KG1 (cell line): Measurements from ENCODE around the gene FAM117B.
"Not testable (repeated sequence)": the region's sequence is repeated elsewhere in the genome, so short reads cannot be mapped to it uniquely, and the experiment has no call there.

Source experiments
- DNase-seq: peaks from one replicate; lab custom pipeline; 2025; lab: John Stamatoyannopoulos, UW

FAM117B gene

GRCh38 chr2:202703091-202703490 lies 68.3 kb downstream of the FAM117B start:
- no peak for DNase-seq

GRCh38 chr2:202704248-202704647 lies 69.5 kb downstream of the FAM117B start:
- DNase-seq: no peak

DNA sequence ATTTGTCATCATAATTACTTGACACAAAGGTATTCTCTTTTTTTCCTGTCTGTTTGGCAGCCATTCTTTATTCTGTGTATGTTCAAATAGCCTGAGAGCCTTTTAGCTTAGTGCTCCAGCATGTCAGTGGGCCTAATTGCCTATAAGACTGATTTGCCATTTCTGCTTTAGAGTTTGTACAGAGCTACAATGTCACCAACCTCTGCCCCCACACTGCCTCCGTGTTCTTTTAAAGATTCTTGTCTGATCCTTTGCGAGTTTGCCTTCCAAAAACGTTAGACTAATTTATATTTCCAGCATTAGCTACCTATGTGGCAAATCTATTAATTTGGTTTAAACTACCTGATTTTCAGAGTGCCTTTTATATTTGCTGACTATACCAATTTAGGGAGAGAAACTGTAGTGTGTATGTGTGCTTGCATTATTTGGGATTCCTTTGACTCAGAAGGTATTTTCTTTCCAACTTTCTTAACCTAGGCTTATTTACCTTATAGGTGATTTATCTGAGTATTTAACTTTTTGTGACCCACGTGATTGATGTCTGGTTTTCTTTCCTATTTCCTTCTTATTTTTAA lies 70.8 kb downstream of the FAM117B start:
- no peak for DNase-seq

- DNase-seq: not testable (repeated sequence)
These were observed 80.5 kb downstream of the FAM117B start for GRCh38 chr2:202714971-202715935.

GRCh38 chr2:202716114-202716718 lies 81.4 kb downstream of the FAM117B start:
- no peak for DNase-seq

GRCh38 chr2:202716953-202717597 lies 82.3 kb downstream of the FAM117B start:
- no peak for DNase-seq

DNA sequence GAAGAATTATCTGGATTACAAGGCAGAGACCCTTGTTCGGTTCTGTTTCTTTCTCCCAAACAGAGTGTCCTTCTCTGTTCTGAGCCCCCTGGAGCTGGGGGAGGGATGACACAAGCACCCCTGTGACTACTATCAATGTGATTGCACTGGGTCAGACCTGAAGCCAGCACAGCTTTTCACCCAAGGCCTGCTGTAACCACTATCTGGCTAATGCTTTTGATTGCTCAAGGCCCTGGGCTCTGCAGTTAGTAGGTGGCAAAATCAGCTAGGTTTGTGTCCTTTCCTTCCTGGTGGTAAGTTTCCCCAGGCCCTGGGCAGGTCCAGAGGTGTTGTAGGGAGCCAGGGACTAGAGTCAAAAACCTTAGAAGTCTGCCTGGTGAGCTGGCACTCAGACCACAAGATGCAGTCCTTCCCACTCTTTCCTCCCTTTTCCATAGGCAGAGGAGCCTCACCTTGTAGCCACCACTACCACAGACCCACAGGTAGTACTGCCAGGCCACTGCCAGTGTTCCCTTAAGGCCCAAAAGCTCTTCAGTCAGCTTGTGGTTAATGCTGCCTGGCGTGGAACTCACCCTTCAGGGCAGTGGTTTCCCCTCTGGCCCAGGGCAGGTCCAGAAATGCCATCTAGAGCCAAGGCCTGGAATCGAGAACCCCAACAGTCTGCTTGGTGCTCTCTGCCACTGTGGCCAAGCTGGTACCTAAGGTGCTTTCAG lies 83.0 kb downstream of the FAM117B start:
- no peak for DNase-seq

- DNase-seq: no peak
These were observed 83.8 kb downstream of the FAM117B start for GRCh38 chr2:202718614-202719013.

- DNase-seq: no peak
These were observed 85.5 kb downstream of the FAM117B start for GRCh38 chr2:202720226-202720625.

- no peak for DNase-seq
These were observed 86.9 kb downstream of the FAM117B start for GRCh38 chr2:202721621-202722020.

- no peak for DNase-seq
These were observed 89.0 kb downstream of the FAM117B start for GRCh38 chr2:202723746-202724145.

GRCh38 chr2:202726070-202726469 lies 91.3 kb downstream of the FAM117B start:
- no peak for DNase-seq

DNA sequence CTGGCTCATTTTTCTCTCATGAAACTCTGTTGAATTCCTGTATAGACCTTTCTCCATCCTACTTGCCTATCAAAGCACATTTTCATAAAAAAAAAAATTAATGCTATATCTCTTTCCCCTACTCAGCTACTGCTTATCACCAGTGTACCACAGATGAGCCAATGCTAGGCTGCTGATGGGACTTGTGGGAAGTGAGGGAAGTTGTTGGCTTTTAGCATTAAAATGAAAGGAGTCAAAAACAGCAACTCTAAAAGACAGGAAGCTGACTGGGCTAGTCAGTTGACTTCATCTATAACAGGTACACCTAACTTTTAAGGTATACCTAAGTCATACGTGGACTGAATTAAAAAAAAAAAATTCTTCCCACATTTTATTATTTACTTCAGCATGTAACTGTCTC lies 102.1 kb downstream of the FAM117B start:
- no peak for DNase-seq

DNA sequence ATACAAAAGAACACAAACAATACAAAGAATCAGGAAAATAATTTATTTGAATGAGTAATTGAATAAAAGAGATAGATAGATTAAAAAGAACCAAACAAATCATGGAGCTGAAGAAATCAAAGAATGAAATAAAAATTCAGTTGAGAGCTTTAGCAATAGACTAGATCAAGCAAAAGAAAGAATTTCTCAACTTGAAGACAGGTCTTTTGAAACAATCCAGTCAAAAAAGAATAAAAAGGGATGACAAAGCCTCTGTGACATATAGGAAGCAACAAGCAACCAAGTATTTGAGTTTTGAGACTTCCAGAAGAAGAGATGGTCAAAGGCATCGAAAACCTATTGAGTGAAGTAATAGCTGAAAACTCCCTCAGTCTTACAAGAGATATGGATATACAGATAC lies 108.8 kb downstream of the FAM117B start:
- no peak for DNase-seq

GRCh38 chr2:202749477-202749876 lies 114.7 kb downstream of the FAM117B start:
- no peak for DNase-seq

GRCh38 chr2:202750763-202751427 lies 116.1 kb downstream of the FAM117B start:
- no peak for DNase-seq

DNA sequence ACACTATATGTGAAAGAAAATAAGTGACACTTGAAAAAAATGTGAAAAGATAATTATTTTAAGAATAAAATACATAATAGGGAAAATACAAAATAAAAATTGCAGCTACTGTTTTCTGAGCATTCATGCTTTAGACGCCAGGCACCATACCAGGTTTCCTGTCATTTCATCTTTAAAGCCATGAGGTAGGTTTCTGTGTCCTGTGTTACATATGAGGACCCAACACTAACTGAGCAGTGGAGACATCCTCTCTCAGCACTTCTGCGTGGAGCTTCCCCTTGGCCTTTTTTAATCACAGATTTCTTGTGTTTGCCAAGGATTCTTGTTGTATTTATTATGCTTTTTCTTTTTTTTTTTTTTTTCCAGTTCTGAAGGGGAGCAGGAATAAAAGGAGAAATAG lies 117.3 kb downstream of the FAM117B start:
- DNase-seq: no peak

GRCh38 chr2:202754936-202755335 lies 120.2 kb downstream of the FAM117B start:
- DNase-seq: no peak

DNA sequence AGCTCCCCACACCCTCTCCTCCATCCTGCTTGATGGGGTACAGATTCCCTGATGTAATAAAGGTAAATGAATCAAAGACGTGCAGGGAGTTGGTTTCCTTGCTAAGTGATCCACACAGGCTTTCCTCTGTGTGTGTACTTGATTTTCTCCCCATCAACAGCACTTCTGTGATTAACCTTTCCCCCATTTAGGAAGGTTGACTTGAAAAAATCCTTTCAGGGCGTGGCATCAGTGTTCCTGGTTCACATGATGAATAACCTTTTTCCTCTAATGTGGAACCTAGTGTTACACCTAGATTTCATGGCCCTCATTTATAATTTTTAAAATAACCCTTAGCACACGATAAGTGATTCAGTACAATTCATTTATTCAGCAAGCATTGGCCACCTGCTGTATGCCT lies 121.8 kb downstream of the FAM117B start:
- DNase-seq: no peak

- no peak for DNase-seq
These were observed 122.6 kb downstream of the FAM117B start for GRCh38 chr2:202757339-202757738.

DNA sequence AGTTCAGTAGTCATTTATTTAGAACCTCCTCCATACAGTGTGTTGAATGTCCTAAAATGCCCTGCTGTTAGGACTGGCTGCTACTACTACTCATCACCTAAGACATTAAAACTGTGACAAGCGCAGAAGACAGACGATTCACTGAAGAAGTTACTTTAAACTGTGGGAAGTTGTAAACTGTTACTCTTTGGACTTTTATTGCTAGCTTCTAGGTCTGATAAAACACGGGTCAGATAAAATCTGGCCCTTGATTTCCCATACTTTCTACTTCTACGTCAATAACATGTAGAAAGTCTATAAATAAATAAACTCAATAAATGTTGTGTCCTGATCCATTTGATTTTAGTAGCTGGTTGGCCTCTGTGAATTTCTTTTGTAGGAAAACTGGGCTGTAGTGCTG lies 123.4 kb downstream of the FAM117B start:
- no peak for DNase-seq
